Measurements from ENCODE around the gene TIA1.

DNA sequence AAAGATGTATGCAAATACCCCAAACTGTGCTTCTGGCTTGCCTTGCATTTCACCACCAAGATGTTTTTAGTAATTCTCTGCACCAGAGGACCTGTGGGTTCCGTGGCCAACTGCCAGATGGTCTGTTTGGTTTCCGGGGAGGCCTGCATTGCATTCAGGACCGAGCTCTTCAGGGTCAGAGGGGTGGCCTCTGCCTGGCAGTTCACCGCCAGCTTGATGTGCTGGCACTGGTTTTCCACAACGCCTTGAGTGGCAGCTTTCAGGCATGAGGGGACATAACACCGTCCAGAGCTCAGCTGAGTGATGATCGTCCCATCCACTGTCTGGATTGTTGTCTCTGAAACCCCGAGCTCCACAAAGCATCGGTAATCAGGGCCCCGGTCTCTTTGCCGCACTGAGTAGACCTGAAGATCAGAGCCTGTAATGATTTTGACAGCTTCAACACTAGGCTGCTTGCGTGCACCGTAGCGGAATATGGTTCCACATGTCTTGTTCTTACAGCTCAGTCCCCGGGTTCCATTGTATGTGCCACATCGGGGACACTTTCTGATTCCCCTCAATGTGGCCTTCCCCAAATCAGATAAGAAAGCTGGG is 67.0 kb downstream of the TIA1 start:
- TF ChIP-seq, protein P1, sequence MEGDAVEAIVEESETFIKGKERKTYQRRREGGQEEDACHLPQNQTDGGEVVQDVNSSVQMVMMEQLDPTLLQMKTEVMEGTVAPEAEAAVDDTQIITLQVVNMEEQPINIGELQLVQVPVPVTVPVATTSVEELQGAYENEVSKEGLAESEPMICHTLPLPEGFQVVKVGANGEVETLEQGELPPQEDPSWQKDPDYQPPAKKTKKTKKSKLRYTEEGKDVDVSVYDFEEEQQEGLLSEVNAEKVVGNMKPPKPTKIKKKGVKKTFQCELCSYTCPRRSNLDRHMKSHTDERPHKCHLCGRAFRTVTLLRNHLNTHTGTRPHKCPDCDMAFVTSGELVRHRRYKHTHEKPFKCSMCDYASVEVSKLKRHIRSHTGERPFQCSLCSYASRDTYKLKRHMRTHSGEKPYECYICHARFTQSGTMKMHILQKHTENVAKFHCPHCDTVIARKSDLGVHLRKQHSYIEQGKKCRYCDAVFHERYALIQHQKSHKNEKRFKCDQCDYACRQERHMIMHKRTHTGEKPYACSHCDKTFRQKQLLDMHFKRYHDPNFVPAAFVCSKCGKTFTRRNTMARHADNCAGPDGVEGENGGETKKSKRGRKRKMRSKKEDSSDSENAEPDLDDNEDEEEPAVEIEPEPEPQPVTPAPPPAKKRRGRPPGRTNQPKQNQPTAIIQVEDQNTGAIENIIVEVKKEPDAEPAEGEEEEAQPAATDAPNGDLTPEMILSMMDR (IDR thresholded peaks at IDR 0.05): no peak
- TF ChIP-seq POLR2A (IDR thresholded peaks at IDR 0.05) (no peak), POLR2AphosphoS5 (IDR thresholded peaks at IDR 0.05) (no peak), EP300 (IDR thresholded peaks at IDR 0.05) (no peak)
